ENCODE data around the gene MEIOC.

DNA sequence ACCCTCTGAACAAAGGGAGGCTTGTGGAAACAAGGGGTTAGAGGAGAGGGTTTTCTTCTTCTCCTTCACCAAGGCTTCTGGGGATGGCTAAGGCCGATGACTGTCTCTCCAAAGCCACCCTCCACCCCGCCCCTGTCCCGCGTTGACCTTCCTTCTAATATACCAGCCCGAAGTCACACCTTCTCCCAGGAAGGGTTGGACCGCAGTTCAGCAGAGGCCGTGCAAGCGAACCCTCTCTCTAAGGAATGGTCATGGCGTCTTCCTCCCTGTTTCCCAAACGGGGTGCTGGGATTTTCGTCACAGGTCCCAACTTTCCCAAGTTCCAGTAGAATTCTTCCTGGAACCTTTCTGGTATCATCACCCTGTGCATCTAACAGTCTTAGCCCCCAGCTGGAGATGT is 49.6 kb upstream of the MEIOC start:
- TF ChIP-seq SIN3A (IDR thresholded peaks at IDR 0.05; ENCODE audit: borderline replicate concordance, insufficient read depth, low read length) = no peak
- no peak for TF ChIP-seq POLR2AphosphoS5 (IDR thresholded peaks at IDR 0.05; ENCODE audit: low read depth, low read length)
- no peak for TF ChIP-seq TAF1 (IDR thresholded peaks at IDR 0.05; ENCODE audit: borderline replicate concordance, insufficient read depth, low read length)
- TF ChIP-seq, protein P1, sequence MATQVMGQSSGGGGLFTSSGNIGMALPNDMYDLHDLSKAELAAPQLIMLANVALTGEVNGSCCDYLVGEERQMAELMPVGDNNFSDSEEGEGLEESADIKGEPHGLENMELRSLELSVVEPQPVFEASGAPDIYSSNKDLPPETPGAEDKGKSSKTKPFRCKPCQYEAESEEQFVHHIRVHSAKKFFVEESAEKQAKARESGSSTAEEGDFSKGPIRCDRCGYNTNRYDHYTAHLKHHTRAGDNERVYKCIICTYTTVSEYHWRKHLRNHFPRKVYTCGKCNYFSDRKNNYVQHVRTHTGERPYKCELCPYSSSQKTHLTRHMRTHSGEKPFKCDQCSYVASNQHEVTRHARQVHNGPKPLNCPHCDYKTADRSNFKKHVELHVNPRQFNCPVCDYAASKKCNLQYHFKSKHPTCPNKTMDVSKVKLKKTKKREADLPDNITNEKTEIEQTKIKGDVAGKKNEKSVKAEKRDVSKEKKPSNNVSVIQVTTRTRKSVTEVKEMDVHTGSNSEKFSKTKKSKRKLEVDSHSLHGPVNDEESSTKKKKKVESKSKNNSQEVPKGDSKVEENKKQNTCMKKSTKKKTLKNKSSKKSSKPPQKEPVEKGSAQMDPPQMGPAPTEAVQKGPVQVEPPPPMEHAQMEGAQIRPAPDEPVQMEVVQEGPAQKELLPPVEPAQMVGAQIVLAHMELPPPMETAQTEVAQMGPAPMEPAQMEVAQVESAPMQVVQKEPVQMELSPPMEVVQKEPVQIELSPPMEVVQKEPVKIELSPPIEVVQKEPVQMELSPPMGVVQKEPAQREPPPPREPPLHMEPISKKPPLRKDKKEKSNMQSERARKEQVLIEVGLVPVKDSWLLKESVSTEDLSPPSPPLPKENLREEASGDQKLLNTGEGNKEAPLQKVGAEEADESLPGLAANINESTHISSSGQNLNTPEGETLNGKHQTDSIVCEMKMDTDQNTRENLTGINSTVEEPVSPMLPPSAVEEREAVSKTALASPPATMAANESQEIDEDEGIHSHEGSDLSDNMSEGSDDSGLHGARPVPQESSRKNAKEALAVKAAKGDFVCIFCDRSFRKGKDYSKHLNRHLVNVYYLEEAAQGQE (IDR thresholded peaks at IDR 0.05; ENCODE audit: insufficient read depth in 1 of 2, low read depth in 2 of 2, low read length in 2 of 2) = no peak
- no peak for TF ChIP-seq FOXP2 (optimal IDR thresholded peaks at IDR 0.05; ENCODE audit: borderline replicate concordance, extremely low read depth, extremely low read length, insufficient read depth)

Data from PFSK-1 (cell line).